Camera-type eye (tissue), 1 donor: ENCODE data around the gene AASDH. TPM values are rescaled to one million over a fixed set of nuclear protein-coding genes. Genes with fewer than 3 reads are reported as not detected.

Source experiments
- total RNA-seq: library from RNA; depleted of rRNA; stranded (reverse); fragments of >200 nt; gene quantifications from one replicate; pipeline ENCODE4 v1.2.3, GENCODE V29; 2014

The AASDH gene, protein sequence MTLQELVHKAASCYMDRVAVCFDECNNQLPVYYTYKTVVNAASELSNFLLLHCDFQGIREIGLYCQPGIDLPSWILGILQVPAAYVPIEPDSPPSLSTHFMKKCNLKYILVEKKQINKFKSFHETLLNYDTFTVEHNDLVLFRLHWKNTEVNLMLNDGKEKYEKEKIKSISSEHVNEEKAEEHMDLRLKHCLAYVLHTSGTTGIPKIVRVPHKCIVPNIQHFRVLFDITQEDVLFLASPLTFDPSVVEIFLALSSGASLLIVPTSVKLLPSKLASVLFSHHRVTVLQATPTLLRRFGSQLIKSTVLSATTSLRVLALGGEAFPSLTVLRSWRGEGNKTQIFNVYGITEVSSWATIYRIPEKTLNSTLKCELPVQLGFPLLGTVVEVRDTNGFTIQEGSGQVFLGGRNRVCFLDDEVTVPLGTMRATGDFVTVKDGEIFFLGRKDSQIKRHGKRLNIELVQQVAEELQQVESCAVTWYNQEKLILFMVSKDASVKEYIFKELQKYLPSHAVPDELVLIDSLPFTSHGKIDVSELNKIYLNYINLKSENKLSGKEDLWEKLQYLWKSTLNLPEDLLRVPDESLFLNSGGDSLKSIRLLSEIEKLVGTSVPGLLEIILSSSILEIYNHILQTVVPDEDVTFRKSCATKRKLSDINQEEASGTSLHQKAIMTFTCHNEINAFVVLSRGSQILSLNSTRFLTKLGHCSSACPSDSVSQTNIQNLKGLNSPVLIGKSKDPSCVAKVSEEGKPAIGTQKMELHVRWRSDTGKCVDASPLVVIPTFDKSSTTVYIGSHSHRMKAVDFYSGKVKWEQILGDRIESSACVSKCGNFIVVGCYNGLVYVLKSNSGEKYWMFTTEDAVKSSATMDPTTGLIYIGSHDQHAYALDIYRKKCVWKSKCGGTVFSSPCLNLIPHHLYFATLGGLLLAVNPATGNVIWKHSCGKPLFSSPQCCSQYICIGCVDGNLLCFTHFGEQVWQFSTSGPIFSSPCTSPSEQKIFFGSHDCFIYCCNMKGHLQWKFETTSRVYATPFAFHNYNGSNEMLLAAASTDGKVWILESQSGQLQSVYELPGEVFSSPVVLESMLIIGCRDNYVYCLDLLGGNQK
- total RNA-seq, result 35.7 TPM

DNA sequence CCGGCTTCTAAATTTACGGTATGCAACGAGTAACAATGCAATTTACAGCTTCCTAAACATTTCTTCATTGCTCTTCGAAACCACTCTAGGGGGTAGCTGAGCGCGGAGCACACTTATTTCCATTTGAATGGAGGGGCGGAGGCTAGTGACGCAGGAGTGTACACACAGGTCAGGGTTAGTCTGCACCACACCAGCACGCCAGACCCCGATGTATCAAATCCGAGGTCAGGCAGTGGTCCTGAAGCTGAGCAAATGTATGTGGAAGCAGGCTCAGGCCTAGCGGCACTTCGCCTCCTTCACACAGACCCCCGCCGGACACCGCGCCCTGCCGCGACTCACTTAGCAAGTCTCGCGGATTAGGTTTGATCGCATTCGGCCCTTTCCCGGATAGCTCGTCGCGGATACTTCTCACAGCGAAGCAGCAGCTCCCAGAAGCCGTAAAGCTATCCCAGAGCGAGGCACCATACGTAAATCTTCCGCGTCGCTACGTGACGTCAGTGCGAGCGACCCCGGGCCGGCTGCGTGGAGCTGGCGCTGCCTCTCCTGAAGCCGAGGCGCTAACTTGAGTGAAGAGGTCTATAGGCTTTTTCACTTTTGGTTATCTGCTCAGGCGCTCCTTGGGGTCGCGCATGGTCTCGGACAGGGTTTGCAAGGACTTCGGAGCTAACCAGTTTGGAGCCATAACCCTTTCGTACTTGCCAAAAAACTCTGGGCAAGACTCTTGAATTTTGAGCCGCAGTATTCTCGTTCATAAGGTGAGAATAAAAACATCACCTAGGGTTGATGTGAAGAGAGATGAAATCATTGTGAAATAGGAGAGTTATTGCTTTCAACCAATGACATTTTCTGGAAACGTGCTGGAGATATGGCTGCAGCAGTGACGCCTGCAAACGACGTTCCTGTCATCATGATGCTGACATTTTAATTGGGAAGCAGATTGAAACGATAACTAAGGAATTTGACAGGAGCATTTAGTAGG lies at the start of gene AASDH:
Gene AASDH, minus strand, starts transcription at position 469 of the 979 bp plus-strand sequence. CDS start 3,192 bp downstream, outside the sequence.

GRCh38 chr4:56435140-56435926 lies 48.0 kb upstream of the AASDH start, which contains the start of gene PPAT:
TSS of gene PPAT (minus strand) at chr4:56435615. CDS start at chr4:56435477, 138 bp downstream.

Other genes with a start within 250 kb of the AASDH start
- 17.5 TPM for gene PPAT, start 48.1 kb upstream of the AASDH start, total RNA-seq
- 51.0 TPM for gene PAICS, start 48.8 kb upstream of the AASDH start, total RNA-seq
- 95.1 TPM for gene SRP72, start 80.1 kb upstream of the AASDH start, total RNA-seq
- gene ARL9, start 118.3 kb upstream of the AASDH start, total RNA-seq, result 0.99 TPM